ENCODE measurements around the gene ACTL6A.

DNA sequence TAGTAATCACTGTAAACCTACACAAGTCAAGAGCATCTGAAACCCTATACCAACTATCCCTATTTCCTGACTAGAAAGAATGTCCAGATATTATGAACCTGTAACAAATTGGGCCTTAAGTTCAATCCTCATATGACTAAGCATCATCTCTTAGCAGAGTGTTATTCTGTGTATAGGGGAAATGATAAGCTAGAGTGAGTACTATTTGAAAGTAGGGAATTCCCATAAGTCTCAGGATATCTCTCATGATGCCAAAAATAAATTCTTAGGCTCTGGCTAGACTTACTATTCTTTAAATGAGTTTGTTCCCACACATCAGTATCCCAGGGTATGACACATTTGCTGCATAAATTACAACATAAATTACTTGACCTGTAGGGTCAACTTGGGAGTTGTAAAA, 26.4 kb downstream of the ACTL6A start:
- TF ChIP-seq POLR2A (IDR thresholded peaks at IDR 0.05; ENCODE audit: low read depth) = no peak
- TF ChIP-seq, protein P1, sequence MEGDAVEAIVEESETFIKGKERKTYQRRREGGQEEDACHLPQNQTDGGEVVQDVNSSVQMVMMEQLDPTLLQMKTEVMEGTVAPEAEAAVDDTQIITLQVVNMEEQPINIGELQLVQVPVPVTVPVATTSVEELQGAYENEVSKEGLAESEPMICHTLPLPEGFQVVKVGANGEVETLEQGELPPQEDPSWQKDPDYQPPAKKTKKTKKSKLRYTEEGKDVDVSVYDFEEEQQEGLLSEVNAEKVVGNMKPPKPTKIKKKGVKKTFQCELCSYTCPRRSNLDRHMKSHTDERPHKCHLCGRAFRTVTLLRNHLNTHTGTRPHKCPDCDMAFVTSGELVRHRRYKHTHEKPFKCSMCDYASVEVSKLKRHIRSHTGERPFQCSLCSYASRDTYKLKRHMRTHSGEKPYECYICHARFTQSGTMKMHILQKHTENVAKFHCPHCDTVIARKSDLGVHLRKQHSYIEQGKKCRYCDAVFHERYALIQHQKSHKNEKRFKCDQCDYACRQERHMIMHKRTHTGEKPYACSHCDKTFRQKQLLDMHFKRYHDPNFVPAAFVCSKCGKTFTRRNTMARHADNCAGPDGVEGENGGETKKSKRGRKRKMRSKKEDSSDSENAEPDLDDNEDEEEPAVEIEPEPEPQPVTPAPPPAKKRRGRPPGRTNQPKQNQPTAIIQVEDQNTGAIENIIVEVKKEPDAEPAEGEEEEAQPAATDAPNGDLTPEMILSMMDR (IDR thresholded peaks at IDR 0.05) = no peak
- no peak for TF ChIP-seq POLR2AphosphoS5 (IDR thresholded peaks at IDR 0.05)
- TF ChIP-seq EP300 (IDR thresholded peaks at IDR 0.05) = no peak

Data from esophagus muscularis mucosa (tissue), 4 donors.